Measurements from ENCODE around the gene SIL1. TPM values are rescaled to one million over a fixed set of nuclear protein-coding genes. Genes with fewer than 3 reads are reported as not detected.

The SIL1 gene
- total and polyA plus RNA-seq, 9 of the 15 experiments (the other 6 are each of a cell fraction or from before 2014, with no cell fraction given): 1.3 to 30.5 (median 18.1) TPM

DNA sequence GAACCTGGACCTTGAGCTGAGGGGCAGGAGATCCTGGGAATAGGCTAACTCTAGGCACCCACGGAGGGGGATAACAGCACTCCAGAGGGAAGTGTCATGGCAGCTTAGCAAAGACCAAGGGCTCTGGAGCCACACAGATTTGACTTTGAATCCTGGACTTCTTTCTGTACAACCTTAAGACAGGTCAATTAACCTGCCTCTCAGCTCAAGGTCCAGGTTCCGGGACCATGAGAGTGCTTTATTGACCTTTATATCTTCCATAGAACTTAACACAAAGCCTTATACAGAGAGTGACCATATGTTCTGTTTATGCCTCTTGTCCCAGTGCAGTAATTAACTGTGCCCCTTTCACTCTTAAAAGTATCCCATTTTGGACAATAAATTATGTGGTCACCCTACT, 232.5 kb downstream of the SIL1 start:
- in situ Hi-C loops (cut with MboI) (no loop called here), intact Hi-C loops (cut with micrococcal nuclease) (no loop called here)
- Histone ChIP-seq H3K9ac (ENCODE audit: insufficient read depth in 1 of 2, low read depth in 2 of 2, low read length in 2 of 2) (no peak overlapping the region), H2AFZ (ENCODE audit: low read depth, low read length) (no peak overlapping the region), H3K4me2 (ENCODE audit: insufficient read depth, low read length) (no peak overlapping the region), H3K4me1 (replicated peaks in 1 of 2; ENCODE audit: control insufficient read depth in 2 of 2, insufficient read depth in 2 of 2, low read length in 2 of 2) (peaks cover 0 to 2% of the 10 kb centered on the region in 2 experiments; a peak in 1 of 5 replicates), H3K9me3 (replicated peaks; ENCODE audit: control insufficient read depth, insufficient read depth, low read depth, low read length) (no peaks in the 10 kb centered on the region), H3K79me2 (ENCODE audit: control insufficient read depth, insufficient read depth, low read length) (no peaks in the 10 kb centered on the region), H3K9me1 (ENCODE audit: control insufficient read depth, insufficient read depth, low read length) (no peaks in the 10 kb centered on the region), H3K27me3 (ENCODE audit: control insufficient read depth in 2 of 2, insufficient read depth in 2 of 2, low read length in 2 of 2) (no peaks in the 10 kb centered on the region), H3K36me3 (ENCODE audit: control insufficient read depth, insufficient read depth, low read length) (no peaks in the 10 kb centered on the region), H4K20me1 (replicated peaks; ENCODE audit: control insufficient read depth, insufficient read depth, low read length) (peaks cover 4% of the 10 kb centered on the region; the same call in 1 of the 2 replicates), H3K27ac (ENCODE audit: extremely low read depth, low read depth, low read length) (no peak overlapping the region), H3K4me3 (no peak overlapping the region)
- TF ChIP-seq CXXC5 (CRISPR knock-in tag; IDR thresholded peaks at IDR 0.05) (no peak), HSF4 (CRISPR knock-in tag; IDR thresholded peaks at IDR 0.05; ENCODE audit: borderline replicate concordance) (no peak), CAMTA2 (CRISPR knock-in tag; conservative IDR thresholded peaks at IDR 0.05) (no peak), PTRF (tag; IDR thresholded peaks at IDR 0.05) (no peak), TAF15 (IDR thresholded peaks at IDR 0.05; ENCODE audit: low read depth, low read length) (no peak), ZNF134 (CRISPR knock-in tag; conservative IDR thresholded peaks at IDR 0.05) (no peak), CBX8 (IDR thresholded peaks at IDR 0.05; ENCODE audit: borderline replicate concordance, extremely low read depth, low read depth, low read length, poor library complexity, severe bottlenecking) (no peak), NUFIP1 (IDR thresholded peaks at IDR 0.05; ENCODE audit: partially characterized antibody) (no peak)
- TF ChIP-seq, protein P1, sequence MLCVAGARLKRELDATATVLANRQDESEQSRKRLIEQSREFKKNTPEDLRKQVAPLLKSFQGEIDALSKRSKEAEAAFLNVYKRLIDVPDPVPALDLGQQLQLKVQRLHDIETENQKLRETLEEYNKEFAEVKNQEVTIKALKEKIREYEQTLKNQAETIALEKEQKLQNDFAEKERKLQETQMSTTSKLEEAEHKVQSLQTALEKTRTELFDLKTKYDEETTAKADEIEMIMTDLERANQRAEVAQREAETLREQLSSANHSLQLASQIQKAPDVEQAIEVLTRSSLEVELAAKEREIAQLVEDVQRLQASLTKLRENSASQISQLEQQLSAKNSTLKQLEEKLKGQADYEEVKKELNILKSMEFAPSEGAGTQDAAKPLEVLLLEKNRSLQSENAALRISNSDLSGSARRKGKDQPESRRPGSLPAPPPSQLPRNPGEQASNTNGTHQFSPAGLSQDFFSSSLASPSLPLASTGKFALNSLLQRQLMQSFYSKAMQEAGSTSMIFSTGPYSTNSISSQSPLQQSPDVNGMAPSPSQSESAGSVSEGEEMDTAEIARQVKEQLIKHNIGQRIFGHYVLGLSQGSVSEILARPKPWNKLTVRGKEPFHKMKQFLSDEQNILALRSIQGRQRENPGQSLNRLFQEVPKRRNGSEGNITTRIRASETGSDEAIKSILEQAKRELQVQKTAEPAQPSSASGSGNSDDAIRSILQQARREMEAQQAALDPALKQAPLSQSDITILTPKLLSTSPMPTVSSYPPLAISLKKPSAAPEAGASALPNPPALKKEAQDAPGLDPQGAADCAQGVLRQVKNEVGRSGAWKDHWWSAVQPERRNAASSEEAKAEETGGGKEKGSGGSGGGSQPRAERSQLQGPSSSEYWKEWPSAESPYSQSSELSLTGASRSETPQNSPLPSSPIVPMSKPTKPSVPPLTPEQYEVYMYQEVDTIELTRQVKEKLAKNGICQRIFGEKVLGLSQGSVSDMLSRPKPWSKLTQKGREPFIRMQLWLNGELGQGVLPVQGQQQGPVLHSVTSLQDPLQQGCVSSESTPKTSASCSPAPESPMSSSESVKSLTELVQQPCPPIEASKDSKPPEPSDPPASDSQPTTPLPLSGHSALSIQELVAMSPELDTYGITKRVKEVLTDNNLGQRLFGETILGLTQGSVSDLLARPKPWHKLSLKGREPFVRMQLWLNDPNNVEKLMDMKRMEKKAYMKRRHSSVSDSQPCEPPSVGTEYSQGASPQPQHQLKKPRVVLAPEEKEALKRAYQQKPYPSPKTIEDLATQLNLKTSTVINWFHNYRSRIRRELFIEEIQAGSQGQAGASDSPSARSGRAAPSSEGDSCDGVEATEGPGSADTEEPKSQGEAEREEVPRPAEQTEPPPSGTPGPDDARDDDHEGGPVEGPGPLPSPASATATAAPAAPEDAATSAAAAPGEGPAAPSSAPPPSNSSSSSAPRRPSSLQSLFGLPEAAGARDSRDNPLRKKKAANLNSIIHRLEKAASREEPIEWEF (CRISPR knock-in tag; IDR thresholded peaks at IDR 0.05): no peak
- TF ChIP-seq, protein P2, sequence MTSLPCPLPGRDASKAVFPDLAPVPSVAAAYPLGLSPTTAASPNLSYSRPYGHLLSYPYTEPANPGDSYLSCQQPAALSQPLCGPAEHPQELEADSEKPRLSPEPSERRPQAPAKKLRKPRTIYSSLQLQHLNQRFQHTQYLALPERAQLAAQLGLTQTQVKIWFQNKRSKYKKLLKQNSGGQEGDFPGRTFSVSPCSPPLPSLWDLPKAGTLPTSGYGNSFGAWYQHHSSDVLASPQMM (CRISPR knock-in tag; IDR thresholded peaks at IDR 0.05): no peak
- TF ChIP-seq, protein P3, sequence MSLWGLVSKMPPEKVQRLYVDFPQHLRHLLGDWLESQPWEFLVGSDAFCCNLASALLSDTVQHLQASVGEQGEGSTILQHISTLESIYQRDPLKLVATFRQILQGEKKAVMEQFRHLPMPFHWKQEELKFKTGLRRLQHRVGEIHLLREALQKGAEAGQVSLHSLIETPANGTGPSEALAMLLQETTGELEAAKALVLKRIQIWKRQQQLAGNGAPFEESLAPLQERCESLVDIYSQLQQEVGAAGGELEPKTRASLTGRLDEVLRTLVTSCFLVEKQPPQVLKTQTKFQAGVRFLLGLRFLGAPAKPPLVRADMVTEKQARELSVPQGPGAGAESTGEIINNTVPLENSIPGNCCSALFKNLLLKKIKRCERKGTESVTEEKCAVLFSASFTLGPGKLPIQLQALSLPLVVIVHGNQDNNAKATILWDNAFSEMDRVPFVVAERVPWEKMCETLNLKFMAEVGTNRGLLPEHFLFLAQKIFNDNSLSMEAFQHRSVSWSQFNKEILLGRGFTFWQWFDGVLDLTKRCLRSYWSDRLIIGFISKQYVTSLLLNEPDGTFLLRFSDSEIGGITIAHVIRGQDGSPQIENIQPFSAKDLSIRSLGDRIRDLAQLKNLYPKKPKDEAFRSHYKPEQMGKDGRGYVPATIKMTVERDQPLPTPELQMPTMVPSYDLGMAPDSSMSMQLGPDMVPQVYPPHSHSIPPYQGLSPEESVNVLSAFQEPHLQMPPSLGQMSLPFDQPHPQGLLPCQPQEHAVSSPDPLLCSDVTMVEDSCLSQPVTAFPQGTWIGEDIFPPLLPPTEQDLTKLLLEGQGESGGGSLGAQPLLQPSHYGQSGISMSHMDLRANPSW (CRISPR knock-in tag; IDR thresholded peaks at IDR 0.05): no peak
- no peak for ATAC-seq
- FAIRE-seq: no peak
- no peak for DNase-seq (ENCODE audit: extremely low read depth in 1 of 4, low spot score in 3 of 4)
- ChIA-PET POLR2A (interaction anchor here (0.5 kb wide), 1 partner anchor 12 kb away, joined by 3 read pairs; no protein-coding TSS in a partner anchor), CTCF (ENCODE audit: low intra/inter-chr PET ratio) (no interaction called here)
- BruUV-seq (replicated peaks): no TSS peak
- WGBS (ENCODE audit: insufficient coverage, low coverage, missing lambda C conversion rate): 62% methylated on average over 2 of the region's 2 CpGs
